WTC11 (cell line): Measurements from ENCODE around the gene TFEC. TPM values are rescaled to one million over a fixed set of nuclear protein-coding genes. Genes with fewer than 3 reads are reported as not detected.

ENCODE experiments used
- ATAC-seq: fragments of 200-7000 bp; cut with Tn5 transposase; 2 replicates; pipeline ENCODE4 v1.10.0; 2021; ENCODE audit warnings: mild to moderate bottlenecking, moderate library complexity
- CTCF ChIA-PET: fragments of 300-600 bp; sonication (Branson Sonifier 250); formaldehyde crosslinking; loops from one replicate; lab custom pipeline; 2021; ENCODE audit warnings: antibody characterized with exemption; lab: Charles Lee
- POLR2A ChIA-PET: fragments of 350-600 bp; sonication (Branson Sonifier 250); formaldehyde crosslinking; loops from one replicate; lab custom pipeline; 2021; ENCODE audit warnings: antibody characterized with exemption; lab: Charles Lee
- DNase-seq: peaks from one replicate; pipeline ENCODE4 v3.0.0; 2021; ENCODE audit warnings: low spot score
- H3K27ac Mint-ChIP-seq: 2 replicates; pipeline ENCODE4 v1.8.0; 2021; ENCODE audit warnings: mixed read lengths
- H3K27me3 Mint-ChIP-seq: 2 replicates; pipeline ENCODE4 v1.8.0; 2021; ENCODE audit warnings: low read depth, mild to moderate bottlenecking, moderate library complexity, mixed read lengths
- H3K36me3 Mint-ChIP-seq: 2 replicates; pipeline ENCODE4 v1.8.0; 2021; ENCODE audit warnings: mixed read lengths
- H3K4me1 Mint-ChIP-seq: 2 replicates; pipeline ENCODE4 v1.8.0; 2022; ENCODE audit warnings: mixed read lengths
- H3K4me3 Mint-ChIP-seq: 2 replicates; pipeline ENCODE4 v1.8.0; 2021; ENCODE audit warnings: mild to moderate bottlenecking, moderate library complexity, mixed read lengths
- H3K9me3 Mint-ChIP-seq: 2 replicates; pipeline ENCODE4 v1.8.0; 2021; ENCODE audit warnings: mixed read lengths
- ATF2 ChIP-seq: sonication (generic); formaldehyde crosslinking; IDR thresholded peaks from 2 replicates; pipeline ENCODE4 v1.8.1; 2022; ENCODE audit warnings: low read depth, missing genetic modification reagents, borderline replicate concordance
- GABPB1 ChIP-seq: sonication (generic); formaldehyde crosslinking; IDR thresholded peaks from 2 replicates; pipeline ENCODE4 v1.8.1; 2023; ENCODE audit warnings: mild to moderate bottlenecking, missing genetic modification reagents
- HMGXB4 ChIP-seq: sonication (generic); formaldehyde crosslinking; IDR thresholded peaks from 2 replicates; pipeline ENCODE4 v1.8.1; 2023; ENCODE audit warnings: mild to moderate bottlenecking, moderate library complexity, missing genetic modification reagents
- KAT7 ChIP-seq: sonication (generic); formaldehyde crosslinking; IDR thresholded peaks from 2 replicates; pipeline ENCODE4 v1.8.1; 2023; ENCODE audit warnings: missing genetic modification reagents, mild to moderate bottlenecking, borderline replicate concordance
- NFATC4 ChIP-seq: fragments of 250-450 bp; sonication (Bioruptor Pico); IDR thresholded peaks from 2 replicates; pipeline ENCODE4 v1.9.0; 2021; ENCODE audit warnings: mild to moderate bottlenecking
- SMAD3 ChIP-seq: sonication (generic); formaldehyde crosslinking; IDR thresholded peaks from 2 replicates; pipeline ENCODE4 v1.8.0; 2022; ENCODE audit warnings: missing genetic modification reagents, mild to moderate bottlenecking, borderline replicate concordance
- ZNF423 ChIP-seq: fragments of 250-450 bp; sonication (Bioruptor Pico); IDR thresholded peaks from 2 replicates; pipeline ENCODE4 v2.1.2; 2022; ENCODE audit warnings: mild to moderate bottlenecking, moderate library complexity
- ZNF512 ChIP-seq: sonication (generic); formaldehyde crosslinking; IDR thresholded peaks from 2 replicates; pipeline ENCODE4 v1.8.1; 2022; ENCODE audit warnings: missing genetic modification reagents, borderline replicate concordance
- ZSCAN18 ChIP-seq: fragments of 250-450 bp; sonication (Bioruptor Pico); IDR thresholded peaks from 2 replicates; pipeline ENCODE4 v2.1.2; 2022; ENCODE audit warnings: mild to moderate bottlenecking, moderate library complexity
- total RNA-seq: library from RNA; stranded (reverse); gene quantifications from 3 replicates; pipeline ENCODE4 v1.2.3, GENCODE V29; 2021

TFEC gene
- total RNA-seq, 1 experiment from 2014 or later: 0.17 TPM

GRCh38 chr7:115888981-115889668 is 141.4 kb downstream of the TFEC start (continued):
- TF ChIP-seq ATF2 (CRISPR knock-in tag) (no peak), ZSCAN18 (CRISPR knock-in tag) (no peak), ZNF512 (CRISPR knock-in tag) (no peak), GABPB1 (no peak), KAT7 (CRISPR knock-in tag) (no peak), SMAD3 (CRISPR knock-in tag) (no peak)

- peaks cover 7% of the 10 kb centered on the region for H3K36me3 Mint-ChIP-seq
- 0 out of 2 replicates have a peak, but pooled peaks cover 3% of the 10 kb centered on the region for H3K4me1 Mint-ChIP-seq
- peaks cover 21% of the 10 kb centered on the region for H3K9me3 Mint-ChIP-seq
- no peak overlapping the region for H3K27ac Mint-ChIP-seq
- CTCF ChIA-PET: no interaction called here
- no peak for TF ChIP-seq HMGXB4 (CRISPR knock-in tag)
- TF ChIP-seq ZNF423 (CRISPR knock-in tag): no peak
- no peak for TF ChIP-seq NFATC4 (CRISPR knock-in tag)
- DNase-seq (no peak), ATAC-seq (no peak)
- POLR2A ChIA-PET: no interaction called here
- H3K4me3 Mint-ChIP-seq: no peak overlapping the region
- H3K27me3 Mint-ChIP-seq: no peaks in the 10 kb centered on the region; the same call in 1 of the 2 replicates
These were observed 145.0 kb downstream of the TFEC start for GRCh38 chr7:115885550-115885949.

Other genes with a start within 250 kb of the TFEC start
- 48.5 to 49.9 TPM (median 49.5 TPM) in 3 replicates for gene TES, start 179.8 kb upstream of the TFEC start, total RNA-seq